ENCODE measurements around the gene BRSK2. TPM values are rescaled to one million over a fixed set of nuclear protein-coding genes. Genes with fewer than 3 reads are reported as not detected.

Gene BRSK2
- total RNA-seq, 4 donors from 2014 or later, result 1.4 to 8.6 (median 2.0) TPM

GRCh38 chr11:1400317-1401170 lies 10.8 kb downstream of the BRSK2 start:
- Histone ChIP-seq H3K27ac (no peak overlapping the region), H3K4me1 (no peaks in the 10 kb centered on the region), H3K9me3 (no peaks in the 10 kb centered on the region), H3K36me3 (no peaks in the 10 kb centered on the region), H3K4me3 (no peak overlapping the region), H3K27me3 (peaks cover 100% of the 10 kb centered on the region)
- TF ChIP-seq POLR2AphosphoS5 (IDR thresholded peaks at IDR 0.05) (no peak), EP300 (IDR thresholded peaks at IDR 0.05) (no peak), POLR2A (IDR thresholded peaks at IDR 0.05) (no peak), CTCF (IDR thresholded peaks at IDR 0.05) (no peak)
- ATAC-seq, result no peak
- WGBS, 2 donors (ENCODE audit: low coverage in 1 of 2), result no CpG with 5 or more reads among the region's 30 CpGs

DNA sequence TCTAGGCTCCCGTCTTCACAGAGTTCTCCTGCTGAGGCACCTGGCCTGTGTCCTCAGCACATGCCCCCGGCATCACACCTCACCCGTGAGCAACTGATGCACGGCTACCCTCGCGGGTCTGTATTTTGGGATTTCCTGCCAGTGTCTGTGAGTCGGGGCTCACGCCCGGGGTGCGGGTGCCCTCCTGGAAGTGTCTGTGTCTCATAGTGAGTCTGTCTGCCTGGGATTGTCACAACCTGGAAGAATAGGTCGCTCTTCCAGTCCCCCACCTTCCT lies 11.4 kb downstream of the BRSK2 start:
- no peak overlapping the region for H3K4me3 ChIP-seq
- 60 to 68% methylated on average over 1 to 5 of the region's 11 CpGs for WGBS, 2 donors (ENCODE audit: low coverage in 1 of 2)
- H3K36me3 ChIP-seq, result no peaks in the 10 kb centered on the region
- ATAC-seq, result no peak
- TF ChIP-seq EP300 (IDR thresholded peaks at IDR 0.05) (no peak), CTCF (IDR thresholded peaks at IDR 0.05) (no peak), POLR2AphosphoS5 (IDR thresholded peaks at IDR 0.05) (no peak), POLR2A (IDR thresholded peaks at IDR 0.05) (no peak)
- H3K27ac ChIP-seq, result no peak overlapping the region
- no peaks in the 10 kb centered on the region for H3K4me1 ChIP-seq
- H3K9me3 ChIP-seq, result no peaks in the 10 kb centered on the region
- H3K27me3 ChIP-seq, result peaks cover 96% of the 10 kb centered on the region

- no peaks in the 10 kb centered on the region for H3K9me3 ChIP-seq
- no peaks in the 10 kb centered on the region for H3K36me3 ChIP-seq
- 10% methylated on average over 4 of the region's 23 CpGs; no CpG with 5 or more reads in 1 of the 2 donors for WGBS, 2 donors (ENCODE audit: low coverage in 1 of 2)
- H3K27ac ChIP-seq, result no peak overlapping the region
- no peak overlapping the region for H3K4me3 ChIP-seq
- peak; percentile 30 for ATAC-seq
- TF ChIP-seq POLR2A (IDR thresholded peaks at IDR 0.05) (no peak), CTCF (IDR thresholded peaks at IDR 0.05) (no peak), EP300 (IDR thresholded peaks at IDR 0.05) (no peak), POLR2AphosphoS5 (IDR thresholded peaks at IDR 0.05) (no peak)
- H3K4me1 ChIP-seq, result no peaks in the 10 kb centered on the region
- peaks cover 95% of the 10 kb centered on the region for H3K27me3 ChIP-seq
Measured at GRCh38 chr11:1401656-1402221, 12.0 kb downstream of the BRSK2 start.

GRCh38 chr11:1402355-1403077 lies 12.8 kb downstream of the BRSK2 start:
- no peaks in the 10 kb centered on the region for H3K9me3 ChIP-seq
- H3K27me3 ChIP-seq, result peaks cover 95% of the 10 kb centered on the region
- no peak for ATAC-seq
- H3K36me3 ChIP-seq, result no peaks in the 10 kb centered on the region
- TF ChIP-seq CTCF (IDR thresholded peaks at IDR 0.05) (no peak), POLR2A (IDR thresholded peaks at IDR 0.05) (no peak), POLR2AphosphoS5 (IDR thresholded peaks at IDR 0.05) (no peak), EP300 (IDR thresholded peaks at IDR 0.05) (no peak)
- WGBS, 2 donors (ENCODE audit: low coverage in 1 of 2), result 62% methylated on average over 5 of the region's 23 CpGs; no CpG with 5 or more reads in 1 of the 2 donors
- no peak overlapping the region for H3K27ac ChIP-seq
- H3K4me3 ChIP-seq, result no peak overlapping the region
- no peaks in the 10 kb centered on the region for H3K4me1 ChIP-seq

All from gastroesophageal sphincter (tissue), 4 donors.